ENCODE results near the gene SERPINB6.

GRCh38 chr6:2899596-2899995 lies 71.8 kb downstream of the SERPINB6 start:
- no peak for TF ChIP-seq CTCF (IDR thresholded peaks at IDR 0.05)
- TF ChIP-seq POLR2A (IDR thresholded peaks at IDR 0.05), result no peak
